Loucy (cell line): ENCODE measurements around the gene MYD88.

Experiments used
- H2AFZ ChIP-seq: fragments of 200-600 bp; sonication (generic); 2 replicates; pipeline ENCODE4 v1.6.0; 2016; ENCODE audit warnings: antibody characterized with exemption, mild to moderate bottlenecking, low read length, moderate library complexity
- H3F3A ChIP-seq: fragments of 200-600 bp; 2 replicates; pipeline ENCODE4 v1.6.0; 2016; ENCODE audit warnings: antibody characterized with exemption, low read depth, mild to moderate bottlenecking
- H3K27me3 ChIP-seq: fragments of 200-600 bp; sonication (generic); 2 replicates; pipeline ENCODE4 v1.6.1; 2014; ENCODE audit warnings: low read length, mild to moderate bottlenecking; ENCODE audit not compliant: insufficient read depth, poor library complexity, severe bottlenecking
- H3K36me3 ChIP-seq: fragments of 200-600 bp; sonication (generic); 2 replicates; pipeline ENCODE4 v1.6.1; 2016; ENCODE audit warnings: low read length; ENCODE audit not compliant: insufficient read depth
- H3K4me1 ChIP-seq: fragments of 200-600 bp; sonication (generic); 2 replicates; pipeline ENCODE4 v1.5.1; 2014; ENCODE audit warnings: low read length, mild to moderate bottlenecking; ENCODE audit not compliant: insufficient read depth, poor library complexity, severe bottlenecking
- H3K4me2 ChIP-seq: fragments of 200-600 bp; sonication (generic); 2 replicates; pipeline ENCODE4 v1.6.0; 2014; ENCODE audit warnings: antibody characterized with exemption, low read length, low read depth, mild to moderate bottlenecking; ENCODE audit not compliant: poor library complexity, severe bottlenecking
- H3K4me3 ChIP-seq: fragments of 200-600 bp; sonication (generic); 2 replicates; pipeline ENCODE4 v1.5.1; 2014; ENCODE audit warnings: low read length, mild to moderate bottlenecking, mixed read lengths; ENCODE audit not compliant: poor library complexity, severe bottlenecking
- H3K79me2 ChIP-seq: fragments of 200-600 bp; sonication (generic); 2 replicates; pipeline ENCODE4 v1.6.1; 2014; ENCODE audit warnings: low read length; ENCODE audit not compliant: insufficient read depth
- H3K9ac ChIP-seq: fragments of 200-600 bp; sonication (generic); 2 replicates; pipeline ENCODE4 v1.6.0; 2014; ENCODE audit warnings: mild to moderate bottlenecking, low read depth, low read length, moderate library complexity; ENCODE audit not compliant: poor library complexity, severe bottlenecking
- H3K9me2 ChIP-seq: fragments of 200-600 bp; sonication (generic); replicated peaks from 2 replicates; pipeline ENCODE4 v1.6.1; 2016; ENCODE audit warnings: low read depth, low read length, mixed read lengths
- H3K9me3 ChIP-seq: fragments of 200-600 bp; sonication (generic); 2 replicates; pipeline ENCODE4 v1.6.1; 2014; ENCODE audit warnings: mild to moderate bottlenecking, antibody characterized with exemption, low read length, low read depth; ENCODE audit not compliant: insufficient read depth
- H4K20me1 ChIP-seq: fragments of 200-600 bp; sonication (generic); 2 replicates; pipeline ENCODE4 v1.6.0; 2014; ENCODE audit warnings: antibody characterized with exemption, low read length, mild to moderate bottlenecking; ENCODE audit not compliant: insufficient read depth, poor library complexity, severe bottlenecking
- CTCF ChIP-seq: fragments of 200-600 bp; sonication (generic); conservative IDR thresholded peaks from 2 replicates; pipeline ENCODE4 v1.5.1; 2014; ENCODE audit warnings: mild to moderate bottlenecking, antibody characterized with exemption, low read length
- EZH2phosphoT487 ChIP-seq: fragments of 200-600 bp; IDR thresholded peaks from 2 replicates; pipeline ENCODE4 v1.6.1; 2018; ENCODE audit warnings: antibody characterized with exemption, mild to moderate bottlenecking, moderate library complexity, borderline replicate concordance

MYD88 gene

GRCh38 chr3:38190481-38190881 is 52.0 kb downstream of the MYD88 start:
- Histone ChIP-seq H3K4me1 (no peaks in the 10 kb centered on the region), H3K9ac (no peak overlapping the region), H3K4me2 (no peak overlapping the region), H3K36me3 (peaks cover 80% of the 10 kb centered on the region), H3K79me2 (peaks cover 4% of the 10 kb centered on the region; the same call in 1 of the 2 replicates), H3K9me2 (no peaks in the 10 kb centered on the region), H4K20me1 (peaks cover 3% of the 10 kb centered on the region), H3K9me3 (peaks cover 5% of the 10 kb centered on the region; the same call in 1 of the 2 replicates), H3F3A (no peaks in the 10 kb centered on the region), H3K4me3 (no peak overlapping the region), H2AFZ (no peak overlapping the region), H3K27me3 (no peaks in the 10 kb centered on the region)
- TF ChIP-seq CTCF: no peak
- TF ChIP-seq EZH2phosphoT487: no peak
